ENCODE results near the gene WRNIP1. TPM values are rescaled to one million over a fixed set of nuclear protein-coding genes. Genes with fewer than 3 reads are reported as not detected.

WRNIP1 gene
- total and polyA plus RNA-seq, 10 of the 15 experiments (the other 5 are each of a cell fraction or from before 2014, with no cell fraction given) = 9.3 to 30.5 (median 24.3) TPM

DNA sequence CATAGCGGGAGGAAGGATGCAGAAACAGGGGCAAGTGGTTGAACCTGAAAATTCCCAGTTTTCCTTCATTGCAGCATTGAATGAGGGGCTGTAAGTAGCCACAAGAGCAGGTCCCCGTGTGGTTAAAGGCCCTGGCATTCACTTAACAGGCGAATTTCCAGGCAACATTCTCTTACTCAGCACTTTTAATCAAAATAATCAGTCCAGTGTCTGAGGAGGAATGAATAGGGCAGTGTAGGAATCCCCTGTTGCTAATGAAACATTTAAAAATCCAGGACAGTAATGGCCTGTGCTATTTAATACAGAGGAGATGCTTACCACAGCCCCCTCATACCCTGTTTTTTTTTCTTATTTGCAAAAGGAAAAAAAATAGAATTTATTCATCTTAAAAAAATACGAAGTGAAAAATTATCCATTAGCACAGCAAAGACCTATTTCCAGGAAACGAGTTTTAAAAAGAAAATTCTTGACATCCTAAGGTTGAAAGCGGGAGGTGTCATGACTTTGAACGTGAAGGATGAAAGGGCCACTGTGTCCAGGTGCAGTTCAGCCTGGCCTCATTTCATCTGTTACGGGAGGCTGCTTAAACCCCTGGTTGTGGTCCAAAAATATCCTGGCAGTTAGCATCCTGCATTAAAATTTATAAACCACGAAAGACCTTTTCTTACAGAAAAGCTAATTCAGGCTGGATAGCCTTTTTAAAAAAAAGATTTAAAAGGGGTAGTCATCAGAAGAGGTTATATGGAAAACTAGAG, 34.7 kb upstream of the WRNIP1 start:
- Histone ChIP-seq H3K4me3 (no peak overlapping the region), H3K4me2 (ENCODE audit: control insufficient read depth, insufficient read depth) (no peak overlapping the region), H3K27me3 (replicated peaks in 1 of 2; ENCODE audit: control insufficient read depth in 2 of 2, insufficient read depth in 2 of 2, low read length in 1 of 2) (peaks cover 0 to 1% of the 10 kb centered on the region in 2 experiments; a peak in 1 of 4 replicates), H3K9ac (ENCODE audit: control insufficient read depth, insufficient read depth, low read length) (no peak overlapping the region), H3K4me1 (ENCODE audit: control insufficient read depth, insufficient read depth, low read length) (no peaks in the 10 kb centered on the region), H3K36me3 (ENCODE audit: control insufficient read depth in 2 of 2, insufficient read depth in 2 of 2, low read length in 1 of 2) (no peaks in the 10 kb centered on the region), H4K20me1 (ENCODE audit: control insufficient read depth, insufficient read depth) (no peaks in the 10 kb centered on the region), H2AFZ (ENCODE audit: control insufficient read depth, low read depth, low read length) (no peak overlapping the region), H3K9me3 (replicated peaks; ENCODE audit: control insufficient read depth, insufficient read depth, low read length) (no peaks in the 10 kb centered on the region; the same call in 2 of the 3 replicates), H3K27ac (ENCODE audit: control insufficient read depth, insufficient read depth) (no peak overlapping the region), H3K79me2 (ENCODE audit: control insufficient read depth, insufficient read depth, low read length) (no peaks in the 10 kb centered on the region)
- intact Hi-C loops (cut with micrococcal nuclease; ENCODE audit: unreplicated experiment) = no loop called here
- no peak for FAIRE-seq
- ChIA-PET POLR2A (no interaction called here), SMC1A (ENCODE audit: uncharacterized antibody, unreplicated experiment) (no interaction called here), CTCF (interaction anchor here (0.8 kb wide), 1 partner anchor 203 kb away, joined by 3 read pairs; no protein-coding TSS in a partner anchor), RAD21 (ENCODE audit: unreplicated experiment) (no interaction called here)
- ATAC-seq = no peak
- in situ Hi-C loops (cut with MboI) = no loop called here
- no TSS peak for BruUV-seq (replicated peaks)
- TF ChIP-seq ESRRA (IDR thresholded peaks at IDR 0.05; ENCODE audit: low read length) (no peak), KAT2A (conservative IDR thresholded peaks at IDR 0.05; ENCODE audit: control insufficient read depth, low read depth, low read length) (no peak), CBFB (IDR thresholded peaks at IDR 0.05; ENCODE audit: low read depth) (no peak), STAT1 (conservative IDR thresholded peaks at IDR 0.05) (no peak), ZSCAN29 (IDR thresholded peaks at IDR 0.05) (no peak), CBX3 (IDR thresholded peaks at IDR 0.05; ENCODE audit: borderline replicate concordance, low read depth) (no peak), RB1 (IDR thresholded peaks at IDR 0.05; ENCODE audit: borderline replicate concordance) (no peak), IRF4 (IDR thresholded peaks at IDR 0.05; ENCODE audit: low read depth, low read length) (no peak)
- TF ChIP-seq, protein P1, sequence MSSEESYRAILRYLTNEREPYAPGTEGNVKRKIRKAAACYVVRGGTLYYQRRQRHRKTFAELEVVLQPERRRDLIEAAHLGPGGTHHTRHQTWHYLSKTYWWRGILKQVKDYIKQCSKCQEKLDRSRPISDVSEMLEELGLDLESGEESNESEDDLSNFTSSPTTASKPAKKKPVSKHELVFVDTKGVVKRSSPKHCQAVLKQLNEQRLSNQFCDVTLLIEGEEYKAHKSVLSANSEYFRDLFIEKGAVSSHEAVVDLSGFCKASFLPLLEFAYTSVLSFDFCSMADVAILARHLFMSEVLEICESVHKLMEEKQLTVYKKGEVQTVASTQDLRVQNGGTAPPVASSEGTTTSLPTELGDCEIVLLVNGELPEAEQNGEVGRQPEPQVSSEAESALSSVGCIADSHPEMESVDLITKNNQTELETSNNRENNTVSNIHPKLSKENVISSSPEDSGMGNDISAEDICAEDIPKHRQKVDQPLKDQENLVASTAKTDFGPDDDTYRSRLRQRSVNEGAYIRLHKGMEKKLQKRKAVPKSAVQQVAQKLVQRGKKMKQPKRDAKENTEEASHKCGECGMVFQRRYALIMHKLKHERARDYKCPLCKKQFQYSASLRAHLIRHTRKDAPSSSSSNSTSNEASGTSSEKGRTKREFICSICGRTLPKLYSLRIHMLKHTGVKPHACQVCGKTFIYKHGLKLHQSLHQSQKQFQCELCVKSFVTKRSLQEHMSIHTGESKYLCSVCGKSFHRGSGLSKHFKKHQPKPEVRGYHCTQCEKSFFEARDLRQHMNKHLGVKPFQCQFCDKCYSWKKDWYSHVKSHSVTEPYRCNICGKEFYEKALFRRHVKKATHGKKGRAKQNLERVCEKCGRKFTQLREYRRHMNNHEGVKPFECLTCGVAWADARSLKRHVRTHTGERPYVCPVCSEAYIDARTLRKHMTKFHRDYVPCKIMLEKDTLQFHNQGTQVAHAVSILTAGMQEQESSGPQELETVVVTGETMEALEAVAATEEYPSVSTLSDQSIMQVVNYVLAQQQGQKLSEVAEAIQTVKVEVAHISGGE (CRISPR knock-in tag; IDR thresholded peaks at IDR 0.05) = no peak
- TF ChIP-seq, protein P2, sequence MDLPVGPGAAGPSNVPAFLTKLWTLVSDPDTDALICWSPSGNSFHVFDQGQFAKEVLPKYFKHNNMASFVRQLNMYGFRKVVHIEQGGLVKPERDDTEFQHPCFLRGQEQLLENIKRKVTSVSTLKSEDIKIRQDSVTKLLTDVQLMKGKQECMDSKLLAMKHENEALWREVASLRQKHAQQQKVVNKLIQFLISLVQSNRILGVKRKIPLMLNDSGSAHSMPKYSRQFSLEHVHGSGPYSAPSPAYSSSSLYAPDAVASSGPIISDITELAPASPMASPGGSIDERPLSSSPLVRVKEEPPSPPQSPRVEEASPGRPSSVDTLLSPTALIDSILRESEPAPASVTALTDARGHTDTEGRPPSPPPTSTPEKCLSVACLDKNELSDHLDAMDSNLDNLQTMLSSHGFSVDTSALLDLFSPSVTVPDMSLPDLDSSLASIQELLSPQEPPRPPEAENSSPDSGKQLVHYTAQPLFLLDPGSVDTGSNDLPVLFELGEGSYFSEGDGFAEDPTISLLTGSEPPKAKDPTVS (IDR thresholded peaks at IDR 0.05; ENCODE audit: low read depth, low read length) = no peak
- TF ChIP-seq, protein P3, sequence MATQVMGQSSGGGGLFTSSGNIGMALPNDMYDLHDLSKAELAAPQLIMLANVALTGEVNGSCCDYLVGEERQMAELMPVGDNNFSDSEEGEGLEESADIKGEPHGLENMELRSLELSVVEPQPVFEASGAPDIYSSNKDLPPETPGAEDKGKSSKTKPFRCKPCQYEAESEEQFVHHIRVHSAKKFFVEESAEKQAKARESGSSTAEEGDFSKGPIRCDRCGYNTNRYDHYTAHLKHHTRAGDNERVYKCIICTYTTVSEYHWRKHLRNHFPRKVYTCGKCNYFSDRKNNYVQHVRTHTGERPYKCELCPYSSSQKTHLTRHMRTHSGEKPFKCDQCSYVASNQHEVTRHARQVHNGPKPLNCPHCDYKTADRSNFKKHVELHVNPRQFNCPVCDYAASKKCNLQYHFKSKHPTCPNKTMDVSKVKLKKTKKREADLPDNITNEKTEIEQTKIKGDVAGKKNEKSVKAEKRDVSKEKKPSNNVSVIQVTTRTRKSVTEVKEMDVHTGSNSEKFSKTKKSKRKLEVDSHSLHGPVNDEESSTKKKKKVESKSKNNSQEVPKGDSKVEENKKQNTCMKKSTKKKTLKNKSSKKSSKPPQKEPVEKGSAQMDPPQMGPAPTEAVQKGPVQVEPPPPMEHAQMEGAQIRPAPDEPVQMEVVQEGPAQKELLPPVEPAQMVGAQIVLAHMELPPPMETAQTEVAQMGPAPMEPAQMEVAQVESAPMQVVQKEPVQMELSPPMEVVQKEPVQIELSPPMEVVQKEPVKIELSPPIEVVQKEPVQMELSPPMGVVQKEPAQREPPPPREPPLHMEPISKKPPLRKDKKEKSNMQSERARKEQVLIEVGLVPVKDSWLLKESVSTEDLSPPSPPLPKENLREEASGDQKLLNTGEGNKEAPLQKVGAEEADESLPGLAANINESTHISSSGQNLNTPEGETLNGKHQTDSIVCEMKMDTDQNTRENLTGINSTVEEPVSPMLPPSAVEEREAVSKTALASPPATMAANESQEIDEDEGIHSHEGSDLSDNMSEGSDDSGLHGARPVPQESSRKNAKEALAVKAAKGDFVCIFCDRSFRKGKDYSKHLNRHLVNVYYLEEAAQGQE (IDR thresholded peaks at IDR 0.05; ENCODE audit: low read depth, low read length) = no peak
- TF ChIP-seq, protein P4, sequence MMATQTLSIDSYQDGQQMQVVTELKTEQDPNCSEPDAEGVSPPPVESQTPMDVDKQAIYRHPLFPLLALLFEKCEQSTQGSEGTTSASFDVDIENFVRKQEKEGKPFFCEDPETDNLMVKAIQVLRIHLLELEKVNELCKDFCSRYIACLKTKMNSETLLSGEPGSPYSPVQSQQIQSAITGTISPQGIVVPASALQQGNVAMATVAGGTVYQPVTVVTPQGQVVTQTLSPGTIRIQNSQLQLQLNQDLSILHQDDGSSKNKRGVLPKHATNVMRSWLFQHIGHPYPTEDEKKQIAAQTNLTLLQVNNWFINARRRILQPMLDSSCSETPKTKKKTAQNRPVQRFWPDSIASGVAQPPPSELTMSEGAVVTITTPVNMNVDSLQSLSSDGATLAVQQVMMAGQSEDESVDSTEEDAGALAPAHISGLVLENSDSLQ (IDR thresholded peaks at IDR 0.05) = no peak
- 23% methylated on average over 9 of the region's 9 CpGs for WGBS (ENCODE audit: insufficient coverage, insufficient replicate concordance, low lambda C conversion rate, missing lambda C conversion rate)
- no peak for DNase-seq (ENCODE audit: low read depth, low spot score)

All from GM12878 (cell line).